Measurements from ENCODE around the gene PIR. TPM values are rescaled to one million over a fixed set of nuclear protein-coding genes. Genes with fewer than 3 reads are reported as not detected.

PIR gene
- polyA plus RNA-seq, 2 donors: 17.0 to 38.1 TPM

DNA sequence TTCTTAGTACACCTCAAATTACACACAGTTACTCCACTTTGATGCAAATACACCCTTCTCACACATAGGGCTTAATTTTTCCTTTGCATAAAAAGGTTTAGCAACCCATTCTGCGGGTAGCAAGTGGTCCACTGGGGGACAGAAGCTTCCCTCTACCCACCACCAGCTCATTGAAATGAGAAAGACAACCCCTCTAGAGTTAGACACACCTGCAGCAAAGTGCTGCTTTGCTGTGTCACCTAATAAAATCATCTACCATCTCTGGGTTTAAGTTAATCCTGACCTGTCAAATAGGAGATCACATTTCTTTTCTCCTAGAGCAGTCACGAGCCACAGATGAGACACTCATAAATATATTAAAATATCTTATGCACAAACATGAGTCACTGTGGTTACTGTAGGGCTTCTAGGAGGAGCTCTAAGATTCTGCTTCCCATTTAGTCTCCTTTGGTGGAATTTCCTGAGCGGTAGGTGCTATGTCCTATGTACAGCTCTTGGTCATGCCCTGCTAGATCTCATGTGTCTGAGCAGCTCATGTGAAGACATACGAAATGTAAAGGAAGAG lies 19.4 kb upstream of the PIR start:
- no peaks in the 10 kb centered on the region for H3K4me1 ChIP-seq (ENCODE audit: control insufficient read depth in 2 of 2, insufficient read depth in 2 of 2, low read length in 1 of 2)
- H3K4me3 ChIP-seq (ENCODE audit: low read depth in 1 of 2, low read length in 2 of 2): no peak overlapping the region
- H3K9me3 ChIP-seq (ENCODE audit: control insufficient read depth in 2 of 2, insufficient read depth in 1 of 2, low read depth in 1 of 2, low read length in 1 of 2): no peaks in the 10 kb centered on the region
- H3K27me3 ChIP-seq (ENCODE audit: control insufficient read depth in 1 of 2, insufficient read depth in 2 of 2, low read length in 2 of 2): peaks cover 0 to 3% of the 10 kb centered on the region in 2 donors
- no peak overlapping the region for H3K27ac ChIP-seq (ENCODE audit: low read depth in 2 of 2, low read length in 1 of 2)
- WGBS, 2 donors: 64 to 73% methylated on average over 4 of the region's 4 CpGs
- H3K36me3 ChIP-seq (ENCODE audit: control insufficient read depth in 2 of 2, insufficient read depth in 2 of 2, low read length in 1 of 2): no peaks in the 10 kb centered on the region

DNA sequence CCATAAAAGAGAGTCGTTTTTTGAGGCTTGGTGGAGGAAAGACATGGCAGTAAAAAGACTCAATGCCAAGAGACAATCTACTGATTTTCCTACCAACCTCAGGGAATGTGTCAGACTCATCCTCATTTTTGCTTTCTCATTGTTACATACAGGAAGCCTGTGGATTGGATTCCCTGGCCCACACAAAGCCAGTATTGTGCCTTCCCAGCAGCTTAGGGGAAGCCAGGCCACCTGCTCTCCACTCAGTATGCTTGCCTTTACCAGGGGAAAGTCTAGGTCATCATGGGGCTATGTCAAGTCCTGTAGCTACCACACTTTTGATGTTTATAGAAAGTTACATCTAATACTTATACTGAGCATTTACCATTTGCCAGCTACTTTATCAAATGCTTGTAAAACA lies 18.4 kb upstream of the PIR start:
- Histone ChIP-seq H3K27me3 (ENCODE audit: control insufficient read depth in 1 of 2, insufficient read depth in 2 of 2, low read length in 2 of 2) (peaks cover 0 to 3% of the 10 kb centered on the region in 2 donors), H3K36me3 (ENCODE audit: control insufficient read depth in 2 of 2, insufficient read depth in 2 of 2, low read length in 1 of 2) (no peaks in the 10 kb centered on the region), H3K27ac (ENCODE audit: low read depth in 2 of 2, low read length in 1 of 2) (no peak overlapping the region), H3K4me3 (ENCODE audit: low read depth in 1 of 2, low read length in 2 of 2) (no peak overlapping the region), H3K9me3 (ENCODE audit: control insufficient read depth in 2 of 2, insufficient read depth in 1 of 2, low read depth in 1 of 2, low read length in 1 of 2) (no peaks in the 10 kb centered on the region), H3K4me1 (ENCODE audit: control insufficient read depth in 2 of 2, insufficient read depth in 2 of 2, low read length in 1 of 2) (no peaks in the 10 kb centered on the region)
- 28 to 52% methylated on average over 1 of the region's 1 CpG for WGBS, 2 donors

DNA sequence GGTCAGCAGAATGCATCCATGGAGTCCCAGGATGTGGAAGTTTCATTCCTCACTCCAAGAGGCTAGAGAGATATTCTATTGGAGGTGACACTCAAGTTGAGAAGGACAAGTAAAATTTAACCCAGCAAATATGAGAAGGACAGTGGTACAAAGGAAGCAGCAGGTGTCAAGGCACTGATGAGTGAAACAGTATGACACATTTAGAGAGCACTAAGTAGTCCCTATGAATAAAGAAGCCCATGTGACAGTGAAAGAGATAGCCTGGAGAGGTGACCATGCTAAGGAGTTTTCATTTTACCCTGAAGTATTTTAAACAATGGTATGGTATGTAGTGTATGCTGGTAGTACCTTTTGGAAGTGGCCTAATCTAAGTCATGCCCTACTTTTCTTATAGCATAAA lies 16.7 kb upstream of the PIR start:
- no peak overlapping the region for H3K27ac ChIP-seq (ENCODE audit: low read depth in 2 of 2, low read length in 1 of 2)
- H3K4me1 ChIP-seq (ENCODE audit: control insufficient read depth in 2 of 2, insufficient read depth in 2 of 2, low read length in 1 of 2): no peaks in the 10 kb centered on the region
- no peaks in the 10 kb centered on the region for H3K36me3 ChIP-seq (ENCODE audit: control insufficient read depth in 2 of 2, insufficient read depth in 2 of 2, low read length in 1 of 2)
- H3K27me3 ChIP-seq (ENCODE audit: control insufficient read depth in 1 of 2, insufficient read depth in 2 of 2, low read length in 2 of 2): peaks cover 0 to 3% of the 10 kb centered on the region in 2 donors
- no peak overlapping the region for H3K4me3 ChIP-seq (ENCODE audit: low read depth in 1 of 2, low read length in 2 of 2)
- H3K9me3 ChIP-seq (ENCODE audit: control insufficient read depth in 2 of 2, insufficient read depth in 1 of 2, low read depth in 1 of 2, low read length in 1 of 2): no peaks in the 10 kb centered on the region

DNA sequence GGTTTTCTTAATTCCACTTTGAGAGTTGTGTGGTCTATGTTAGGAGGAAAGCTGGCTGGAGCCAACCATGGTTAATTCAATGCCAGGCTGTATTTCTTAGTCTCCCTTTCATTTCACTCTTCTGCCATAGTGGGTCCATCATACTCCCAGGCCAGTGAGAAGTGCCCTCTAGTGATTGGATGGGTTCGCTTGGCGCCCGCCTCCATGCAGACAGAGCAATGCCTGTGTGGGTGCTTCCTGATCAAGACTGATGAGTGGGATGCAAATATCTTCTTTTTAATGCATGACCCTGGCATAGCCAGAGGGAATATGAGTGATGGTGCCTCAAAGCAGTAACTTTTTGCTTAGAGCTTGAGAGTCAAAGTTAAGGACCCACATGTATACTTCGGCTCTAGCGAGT lies 13.9 kb upstream of the PIR start:
- Histone ChIP-seq H3K4me1 (ENCODE audit: control insufficient read depth in 2 of 2, insufficient read depth in 2 of 2, low read length in 1 of 2) (no peaks in the 10 kb centered on the region), H3K27me3 (ENCODE audit: control insufficient read depth in 1 of 2, insufficient read depth in 2 of 2, low read length in 2 of 2) (peaks cover 0 to 6% of the 10 kb centered on the region in 2 donors), H3K4me3 (ENCODE audit: low read depth in 1 of 2, low read length in 2 of 2) (no peak overlapping the region), H3K27ac (ENCODE audit: low read depth in 2 of 2, low read length in 1 of 2) (no peak overlapping the region), H3K9me3 (ENCODE audit: control insufficient read depth in 2 of 2, insufficient read depth in 1 of 2, low read depth in 1 of 2, low read length in 1 of 2) (no peaks in the 10 kb centered on the region), H3K36me3 (ENCODE audit: control insufficient read depth in 2 of 2, insufficient read depth in 2 of 2, low read length in 1 of 2) (no peaks in the 10 kb centered on the region)
- 78 to 95% methylated on average over 5 of the region's 5 CpGs for WGBS, 2 donors

DNA sequence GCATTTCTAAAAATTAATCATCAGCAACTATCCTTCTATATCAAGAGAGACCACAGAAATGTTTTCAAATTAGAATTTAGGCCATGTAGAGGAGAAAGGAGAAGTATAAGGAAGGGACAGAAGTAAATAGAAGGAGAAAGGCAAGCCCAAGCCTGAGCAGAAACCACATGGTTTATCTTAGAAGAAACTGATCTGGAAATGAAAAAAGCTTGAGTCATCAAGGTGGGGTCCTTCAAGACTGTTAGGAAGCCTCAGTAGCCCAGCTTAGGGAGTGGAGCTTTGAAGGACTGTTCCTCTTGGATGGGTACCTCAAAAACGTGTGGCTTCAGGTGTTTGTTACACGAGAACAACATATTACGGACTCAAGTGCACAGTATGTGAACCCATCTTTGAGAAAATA lies 12.0 kb upstream of the PIR start:
- Histone ChIP-seq H3K27me3 (ENCODE audit: control insufficient read depth in 1 of 2, insufficient read depth in 2 of 2, low read length in 2 of 2) (peaks cover 0 to 6% of the 10 kb centered on the region in 2 donors), H3K4me1 (ENCODE audit: control insufficient read depth in 2 of 2, insufficient read depth in 2 of 2, low read length in 1 of 2) (no peaks in the 10 kb centered on the region), H3K27ac (ENCODE audit: low read depth in 2 of 2, low read length in 1 of 2) (no peak overlapping the region), H3K36me3 (ENCODE audit: control insufficient read depth in 2 of 2, insufficient read depth in 2 of 2, low read length in 1 of 2) (no peaks in the 10 kb centered on the region), H3K9me3 (ENCODE audit: control insufficient read depth in 2 of 2, insufficient read depth in 1 of 2, low read depth in 1 of 2, low read length in 1 of 2) (no peaks in the 10 kb centered on the region), H3K4me3 (ENCODE audit: low read depth in 1 of 2, low read length in 2 of 2) (no peak overlapping the region)
- WGBS, 2 donors: 52 to 66% methylated on average over 3 of the region's 3 CpGs

DNA sequence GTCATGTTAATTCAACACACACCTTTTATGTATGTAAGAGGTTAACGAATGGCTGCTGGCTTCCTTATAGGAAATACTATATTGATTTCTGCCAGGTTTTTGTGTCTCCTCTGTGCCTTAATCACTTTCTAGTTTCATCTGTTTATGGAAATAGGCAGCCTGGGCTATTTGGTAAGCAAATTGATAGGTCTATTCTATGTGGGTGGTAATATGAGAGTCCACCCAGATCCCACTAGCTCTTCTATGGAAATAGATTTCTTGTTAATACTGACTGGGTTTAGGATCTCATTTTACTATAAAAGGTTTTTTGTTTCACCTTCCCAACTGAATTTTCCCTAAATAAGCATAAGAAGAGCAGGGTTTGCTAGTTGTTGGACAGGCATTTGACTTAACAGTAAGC lies 11.5 kb upstream of the PIR start:
- Histone ChIP-seq H3K36me3 (ENCODE audit: control insufficient read depth in 2 of 2, insufficient read depth in 2 of 2, low read length in 1 of 2) (no peaks in the 10 kb centered on the region), H3K9me3 (ENCODE audit: control insufficient read depth in 2 of 2, insufficient read depth in 1 of 2, low read depth in 1 of 2, low read length in 1 of 2) (no peaks in the 10 kb centered on the region), H3K4me3 (ENCODE audit: low read depth in 1 of 2, low read length in 2 of 2) (no peak overlapping the region), H3K4me1 (ENCODE audit: control insufficient read depth in 2 of 2, insufficient read depth in 2 of 2, low read length in 1 of 2) (no peaks in the 10 kb centered on the region), H3K27me3 (ENCODE audit: control insufficient read depth in 1 of 2, insufficient read depth in 2 of 2, low read length in 2 of 2) (peaks cover 0 to 4% of the 10 kb centered on the region in 2 donors), H3K27ac (ENCODE audit: low read depth in 2 of 2, low read length in 1 of 2) (no peak overlapping the region)
- 79 to 80% methylated on average over 1 of the region's 1 CpG for WGBS, 2 donors

DNA sequence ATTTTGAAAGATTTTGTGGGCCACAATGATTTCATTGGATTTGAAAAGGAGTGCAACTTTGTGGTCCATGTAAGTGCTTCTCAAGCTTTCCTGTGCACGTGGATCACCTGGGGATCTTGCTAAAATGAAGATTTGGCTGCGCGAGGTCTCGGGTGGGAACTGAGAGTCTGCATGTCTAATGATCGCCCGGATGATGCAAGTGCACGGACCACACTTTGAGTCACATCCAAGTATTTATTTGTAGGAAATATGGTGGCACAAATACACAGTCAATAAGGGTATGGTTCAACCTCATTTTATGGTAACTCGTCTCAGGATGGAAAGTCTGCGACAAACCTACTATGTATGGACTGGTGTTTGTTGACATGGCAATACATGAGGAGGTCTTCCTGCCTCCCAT lies 8.4 kb upstream of the PIR start:
- Histone ChIP-seq H3K9me3 (ENCODE audit: control insufficient read depth in 2 of 2, insufficient read depth in 1 of 2, low read depth in 1 of 2, low read length in 1 of 2) (no peaks in the 10 kb centered on the region), H3K27ac (ENCODE audit: low read depth in 2 of 2, low read length in 1 of 2) (no peak overlapping the region), H3K36me3 (ENCODE audit: control insufficient read depth in 2 of 2, insufficient read depth in 2 of 2, low read length in 1 of 2) (no peaks in the 10 kb centered on the region), H3K27me3 (ENCODE audit: control insufficient read depth in 1 of 2, insufficient read depth in 2 of 2, low read length in 2 of 2) (peaks cover 0 to 7% of the 10 kb centered on the region in 2 donors), H3K4me1 (ENCODE audit: control insufficient read depth in 2 of 2, insufficient read depth in 2 of 2, low read length in 1 of 2) (no peaks in the 10 kb centered on the region), H3K4me3 (ENCODE audit: low read depth in 1 of 2, low read length in 2 of 2) (no peak overlapping the region)
- 86 to 94% methylated on average over 9 of the region's 9 CpGs for WGBS, 2 donors

DNA sequence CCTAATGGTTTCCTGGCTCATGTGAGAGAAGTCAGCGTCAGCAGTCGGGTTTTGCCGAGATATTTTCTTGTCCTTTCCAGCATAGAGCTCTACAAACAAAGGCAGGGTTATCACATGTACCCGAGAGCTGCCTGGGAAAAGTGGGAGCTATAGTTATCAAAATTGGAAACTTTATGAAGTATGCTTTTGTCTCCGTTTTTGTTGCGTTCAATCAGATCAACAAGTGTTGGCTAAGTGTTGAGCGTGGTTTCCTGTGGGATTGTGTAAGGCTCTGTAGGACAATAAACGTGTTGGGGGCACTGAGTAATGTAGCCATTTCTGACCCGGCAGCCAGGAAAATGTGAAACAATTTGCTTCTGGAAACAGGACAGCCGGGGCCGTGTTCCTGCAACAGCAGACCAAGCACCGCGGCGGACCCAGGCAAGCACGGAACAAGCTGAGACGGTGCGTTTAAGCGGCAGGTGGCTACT lies 7.4 kb upstream of the PIR start, which contains the start of gene BMX:
Gene BMX, plus strand, starts transcription at position 311 of the 470 bp plus-strand sequence. CDS start 7,547 bp downstream, outside the sequence.
- H3K27me3 ChIP-seq (ENCODE audit: control insufficient read depth in 1 of 2, insufficient read depth in 2 of 2, low read length in 2 of 2): peaks cover 0 to 7% of the 10 kb centered on the region in 2 donors
- no peak within 1 kb of the TSS for H3K27ac ChIP-seq (ENCODE audit: low read depth in 2 of 2, low read length in 1 of 2)
- H3K4me1 ChIP-seq (ENCODE audit: control insufficient read depth in 2 of 2, insufficient read depth in 2 of 2, low read length in 1 of 2): no peaks in the 10 kb centered on the region
- no peaks in the 10 kb centered on the region for H3K9me3 ChIP-seq (ENCODE audit: control insufficient read depth in 2 of 2, insufficient read depth in 1 of 2, low read depth in 1 of 2, low read length in 1 of 2)
- WGBS, 2 donors: 76 to 78% methylated on average over 18 of the region's 18 CpGs
- H3K4me3 ChIP-seq (ENCODE audit: low read depth in 1 of 2, low read length in 2 of 2): no peak within 1 kb of the TSS
- no peaks in the 10 kb centered on the region for H3K36me3 ChIP-seq (ENCODE audit: control insufficient read depth in 2 of 2, insufficient read depth in 2 of 2, low read length in 1 of 2)

DNA sequence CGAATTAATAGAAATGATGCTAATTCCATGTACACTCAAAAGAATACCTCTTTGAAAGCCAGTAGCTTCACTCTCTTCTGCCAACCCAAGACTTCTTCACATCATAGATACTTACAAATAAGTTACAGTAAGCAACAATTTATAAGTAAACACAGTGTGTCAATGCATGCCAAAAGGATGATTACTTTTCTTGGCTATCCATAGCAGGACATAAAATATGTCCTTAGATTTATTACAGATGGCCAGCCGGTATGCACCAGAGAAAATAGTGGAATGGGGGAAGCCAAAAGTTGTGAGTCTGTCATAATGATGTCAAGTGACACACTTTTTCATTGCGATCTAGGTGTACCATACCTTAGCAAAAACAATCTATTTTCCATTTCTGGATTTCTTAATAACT lies 6.8 kb upstream of the PIR start:
- no peak overlapping the region for H3K27ac ChIP-seq (ENCODE audit: low read depth in 2 of 2, low read length in 1 of 2)

DNA sequence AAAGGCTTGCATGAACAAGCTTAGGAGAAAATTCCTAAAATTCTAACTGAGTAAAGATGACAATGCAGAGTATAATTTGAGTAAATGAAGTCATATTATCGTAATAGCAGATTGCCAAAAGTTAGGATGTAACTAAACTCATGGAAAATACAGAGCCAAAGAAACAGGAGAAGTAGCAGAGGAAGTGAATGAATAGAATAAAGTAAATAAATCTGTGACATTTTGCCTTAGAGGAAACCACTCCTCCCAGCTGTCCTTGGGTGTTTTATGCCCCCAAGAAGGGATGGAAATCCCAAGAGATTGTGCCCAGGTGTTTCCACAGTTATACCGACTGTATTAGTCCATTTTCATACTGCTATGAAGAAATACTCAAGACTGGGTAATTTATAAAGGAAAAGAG lies 5.6 kb upstream of the PIR start:
- Histone ChIP-seq H3K27ac (ENCODE audit: low read depth in 2 of 2, low read length in 1 of 2) (no peak overlapping the region), H3K36me3 (ENCODE audit: control insufficient read depth in 2 of 2, insufficient read depth in 2 of 2, low read length in 1 of 2) (no peaks in the 10 kb centered on the region), H3K9me3 (ENCODE audit: control insufficient read depth in 2 of 2, insufficient read depth in 1 of 2, low read depth in 1 of 2, low read length in 1 of 2) (no peaks in the 10 kb centered on the region), H3K4me1 (ENCODE audit: control insufficient read depth in 2 of 2, insufficient read depth in 2 of 2, low read length in 1 of 2) (no peaks in the 10 kb centered on the region), H3K27me3 (ENCODE audit: control insufficient read depth in 1 of 2, insufficient read depth in 2 of 2, low read length in 2 of 2) (peaks cover 0 to 7% of the 10 kb centered on the region in 2 donors), H3K4me3 (ENCODE audit: low read depth in 1 of 2, low read length in 2 of 2) (no peak overlapping the region)
- 51 to 63% methylated on average over 2 of the region's 2 CpGs for WGBS, 2 donors

More for the DNA sequence above, 6.8 kb upstream of the PIR start:
- H3K4me1 ChIP-seq (ENCODE audit: control insufficient read depth in 2 of 2, insufficient read depth in 2 of 2, low read length in 1 of 2): no peaks in the 10 kb centered on the region
- H3K36me3 ChIP-seq (ENCODE audit: control insufficient read depth in 2 of 2, insufficient read depth in 2 of 2, low read length in 1 of 2): no peaks in the 10 kb centered on the region
- no peaks in the 10 kb centered on the region for H3K9me3 ChIP-seq (ENCODE audit: control insufficient read depth in 2 of 2, insufficient read depth in 1 of 2, low read depth in 1 of 2, low read length in 1 of 2)
- no peak overlapping the region for H3K4me3 ChIP-seq (ENCODE audit: low read depth in 1 of 2, low read length in 2 of 2)
- H3K27me3 ChIP-seq (ENCODE audit: control insufficient read depth in 1 of 2, insufficient read depth in 2 of 2, low read length in 2 of 2): peaks cover 0 to 7% of the 10 kb centered on the region in 2 donors
- 74 to 77% methylated on average over 3 of the region's 3 CpGs for WGBS, 2 donors
